BJ (cell line): ENCODE data around the gene OXER1. TPM values are rescaled to one million over a fixed set of nuclear protein-coding genes. Genes with fewer than 3 reads are reported as not detected.

Source experiments
- CTCF ChIA-PET: fragments of 350-600 bp; formaldehyde crosslinking; extraction: SDS; loops from one replicate; lab custom pipeline; 2021; ENCODE audit warnings: antibody characterized with exemption, inconsistent platforms; lab: Yijun Ruan, JAX
- POLR2A ChIA-PET: fragments of 300-600 bp; sonication (Branson Sonifier 250); formaldehyde crosslinking; extraction: SDS; loops from one replicate; lab custom pipeline; 2021; ENCODE audit warnings: antibody characterized with exemption; lab: Charles Lee
- DNase-seq: peaks from one replicate; pipeline ENCODE4 v3.0.0-alpha.2; 2011; ENCODE audit warnings: low read depth
- H3K27me3 ChIP-seq: 2 replicates; pipeline ENCODE4 v1.6.0; 2011; ENCODE audit warnings: low read length; ENCODE audit not compliant: control insufficient read depth, insufficient read depth
- H3K36me3 ChIP-seq: 2 replicates; pipeline ENCODE4 v1.5.1; 2011; ENCODE audit warnings: low read length; ENCODE audit not compliant: control insufficient read depth, insufficient read depth
- H3K4me3 ChIP-seq: 2 replicates; pipeline ENCODE4 v1.5.1; 2011; ENCODE audit warnings: low read depth, mild to moderate bottlenecking, control low read depth, low read length
- CTCF ChIP-seq: IDR thresholded peaks from 2 replicates; pipeline ENCODE4 v1.5.1; 2011; ENCODE audit warnings: low read depth, mild to moderate bottlenecking, control low read depth, inconsistent platforms, low read length, moderate library complexity; ENCODE audit not compliant: insufficient read depth
- polyA plus RNA-seq: library from polyadenylated mRNA; depleted of rRNA; stranded (reverse); fragments of >200 nt; gene quantifications from 2 replicates; pipeline ENCODE4 v1.2.3, GENCODE V29; 2011

Gene OXER1
- polyA plus RNA-seq, 1 experiment: not detected

- DNase-seq: no peak
- Histone ChIP-seq H3K27me3 (no peaks in the 10 kb centered on the region), H3K36me3 (no peaks in the 10 kb centered on the region), H3K4me3 (no peak overlapping the region)
- CTCF ChIA-PET: no interaction called here
- POLR2A ChIA-PET: no interaction called here
- TF ChIP-seq CTCF: no peak
Measured at GRCh38 chr2:42724886-42725285, 39.0 kb downstream of the OXER1 start.

- no peak for TF ChIP-seq CTCF
- H3K4me3 ChIP-seq: no peak overlapping the region
- DNase-seq: no peak
- ChIA-PET POLR2A (no interaction called here), CTCF (no interaction called here)
- H3K27me3 ChIP-seq: no peaks in the 10 kb centered on the region
- no peaks in the 10 kb centered on the region for H3K36me3 ChIP-seq
Measured at GRCh38 chr2:42723465-42723864, 40.5 kb downstream of the OXER1 start.

- DNase-seq: peak; percentile 66
- CTCF ChIA-PET: interaction anchor here (0.8 kb wide), 1 partner anchor 18 kb away, joined by 3 read pairs; no protein-coding TSS in a partner anchor
- no peaks in the 10 kb centered on the region for H3K27me3 ChIP-seq
- TF ChIP-seq CTCF: no peak
- H3K4me3 ChIP-seq: no peak overlapping the region
- H3K36me3 ChIP-seq: no peaks in the 10 kb centered on the region
- POLR2A ChIA-PET: interaction anchor here (0.7 kb wide), 1 partner anchor 32 kb away, joined by 3 read pairs; no protein-coding TSS in a partner anchor
Measured at GRCh38 chr2:42722320-42723190, 41.4 kb downstream of the OXER1 start.

- TF ChIP-seq CTCF: no peak
- Histone ChIP-seq H3K27me3 (no peaks in the 10 kb centered on the region), H3K4me3 (no peak overlapping the region), H3K36me3 (no peaks in the 10 kb centered on the region)
- ChIA-PET POLR2A (interaction anchor here (0.6 kb wide), 1 partner anchor 25 kb away, joined by 4 read pairs; no protein-coding TSS in a partner anchor), CTCF (interaction anchor here (0.8 kb wide), 1 partner anchor 17 kb away, joined by 3 read pairs; no protein-coding TSS in a partner anchor)
- no peak for DNase-seq
Measured at GRCh38 chr2:42721898-42722297, 42.0 kb downstream of the OXER1 start.

- ChIA-PET POLR2A (no interaction called here), CTCF (no interaction called here)
- no peak for TF ChIP-seq CTCF
- no peak for DNase-seq
- H3K27me3 ChIP-seq: no peaks in the 10 kb centered on the region
- no peak overlapping the region for H3K4me3 ChIP-seq
- H3K36me3 ChIP-seq: no peaks in the 10 kb centered on the region
Measured at GRCh38 chr2:42714686-42715085, 49.2 kb downstream of the OXER1 start.
